ENCODE measurements around the gene ARHGAP9.

The ARHGAP9 gene

DNA sequence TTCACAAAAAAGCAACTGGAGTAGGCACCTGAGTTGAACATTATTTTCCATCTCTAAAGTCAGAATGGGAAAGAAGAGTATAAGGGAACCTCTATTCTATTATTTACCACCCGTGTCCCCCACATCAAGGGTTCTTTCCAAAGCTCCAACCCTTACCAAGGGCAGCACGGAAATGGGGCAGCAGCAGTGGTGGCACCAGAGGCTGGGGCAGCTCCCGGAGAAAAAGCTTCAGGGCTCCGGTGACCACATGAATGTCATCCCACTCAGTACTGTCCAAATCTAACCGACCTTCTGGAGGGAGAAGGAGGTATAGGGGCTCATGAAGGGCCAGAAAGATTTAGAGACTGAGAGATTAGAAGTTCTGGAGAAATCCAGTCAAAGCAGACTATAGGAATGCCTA is 5.8 kb downstream of the ARHGAP9 start:
- DNase-seq, result no peak
- Histone ChIP-seq H3K4me2 (ENCODE audit: low read depth, low read length) (no peak overlapping the region), H3K9me3 (replicated peaks; ENCODE audit: insufficient read depth, low read length) (no peaks in the 10 kb centered on the region), H3K27ac (ENCODE audit: low read length) (no peak overlapping the region), H3K27me3 (replicated peaks; ENCODE audit: insufficient read depth, low read length) (no peaks in the 10 kb centered on the region), H3K36me3 (replicated peaks; ENCODE audit: insufficient read depth, low read length) (no peaks in the 10 kb centered on the region), H2AFZ (ENCODE audit: low read length) (no peak overlapping the region), H3K79me2 (ENCODE audit: low read length) (no peaks in the 10 kb centered on the region), H3K9ac (ENCODE audit: low read length) (no peak overlapping the region), H3K4me3 (ENCODE audit: low read length) (no peak overlapping the region), H3K9me2 (replicated peaks; ENCODE audit: insufficient read depth, low read length) (no peaks in the 10 kb centered on the region), H3F3A (ENCODE audit: insufficient read depth, low read length) (no peaks in the 10 kb centered on the region), H3K4me1 (ENCODE audit: low read length) (peaks cover 8% of the 10 kb centered on the region; the same call in 1 of the 2 replicates), H4K20me1 (ENCODE audit: insufficient read depth, low read length) (no peaks in the 10 kb centered on the region)
- TF ChIP-seq, protein P1, sequence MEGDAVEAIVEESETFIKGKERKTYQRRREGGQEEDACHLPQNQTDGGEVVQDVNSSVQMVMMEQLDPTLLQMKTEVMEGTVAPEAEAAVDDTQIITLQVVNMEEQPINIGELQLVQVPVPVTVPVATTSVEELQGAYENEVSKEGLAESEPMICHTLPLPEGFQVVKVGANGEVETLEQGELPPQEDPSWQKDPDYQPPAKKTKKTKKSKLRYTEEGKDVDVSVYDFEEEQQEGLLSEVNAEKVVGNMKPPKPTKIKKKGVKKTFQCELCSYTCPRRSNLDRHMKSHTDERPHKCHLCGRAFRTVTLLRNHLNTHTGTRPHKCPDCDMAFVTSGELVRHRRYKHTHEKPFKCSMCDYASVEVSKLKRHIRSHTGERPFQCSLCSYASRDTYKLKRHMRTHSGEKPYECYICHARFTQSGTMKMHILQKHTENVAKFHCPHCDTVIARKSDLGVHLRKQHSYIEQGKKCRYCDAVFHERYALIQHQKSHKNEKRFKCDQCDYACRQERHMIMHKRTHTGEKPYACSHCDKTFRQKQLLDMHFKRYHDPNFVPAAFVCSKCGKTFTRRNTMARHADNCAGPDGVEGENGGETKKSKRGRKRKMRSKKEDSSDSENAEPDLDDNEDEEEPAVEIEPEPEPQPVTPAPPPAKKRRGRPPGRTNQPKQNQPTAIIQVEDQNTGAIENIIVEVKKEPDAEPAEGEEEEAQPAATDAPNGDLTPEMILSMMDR (IDR thresholded peaks at IDR 0.05; ENCODE audit: low read length), result no peak
- no peak for TF ChIP-seq EZH2 (optimal IDR thresholded peaks at IDR 0.05; ENCODE audit: low read depth, low read length)
- TF ChIP-seq EZH2phosphoT487 (IDR thresholded peaks at IDR 0.05; ENCODE audit: low read length), result no peak

DNA sequence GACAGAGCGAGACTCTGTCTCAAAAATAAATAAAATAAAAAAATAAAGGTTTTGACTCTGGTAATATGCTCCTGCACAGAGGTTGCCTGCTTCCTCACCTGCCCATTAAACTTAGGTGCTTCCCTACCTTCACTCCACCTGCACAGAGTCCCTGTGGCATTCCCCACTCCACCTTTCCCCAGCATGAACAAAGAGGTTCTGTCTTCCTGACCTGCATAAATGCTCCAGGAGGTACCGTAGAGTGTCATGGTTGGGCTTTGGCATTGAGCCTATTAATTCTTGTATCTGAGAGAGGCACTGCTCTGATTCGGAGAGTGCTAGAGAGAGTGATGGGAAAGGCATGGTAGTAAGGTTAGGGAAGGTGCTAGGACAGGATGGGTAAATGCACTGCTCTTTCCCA is 6.3 kb downstream of the ARHGAP9 start:
- Histone ChIP-seq H3K27ac (ENCODE audit: low read length) (no peak overlapping the region), H3K9me3 (replicated peaks; ENCODE audit: insufficient read depth, low read length) (no peaks in the 10 kb centered on the region), H2AFZ (ENCODE audit: low read length) (no peak overlapping the region), H3K9me2 (replicated peaks; ENCODE audit: insufficient read depth, low read length) (no peaks in the 10 kb centered on the region), H3K79me2 (ENCODE audit: low read length) (no peaks in the 10 kb centered on the region), H3F3A (ENCODE audit: insufficient read depth, low read length) (no peaks in the 10 kb centered on the region), H3K9ac (ENCODE audit: low read length) (no peak overlapping the region), H3K4me1 (ENCODE audit: low read length) (peaks cover 8% of the 10 kb centered on the region; the same call in 1 of the 2 replicates), H3K36me3 (replicated peaks; ENCODE audit: insufficient read depth, low read length) (no peaks in the 10 kb centered on the region), H3K27me3 (replicated peaks; ENCODE audit: insufficient read depth, low read length) (0 out of 2 replicates have a peak, but pooled peaks cover under 1% of the 10 kb centered on the region), H3K4me3 (ENCODE audit: low read length) (no peak overlapping the region), H4K20me1 (ENCODE audit: insufficient read depth, low read length) (no peaks in the 10 kb centered on the region), H3K4me2 (ENCODE audit: low read depth, low read length) (no peak overlapping the region)
- TF ChIP-seq EZH2phosphoT487 (IDR thresholded peaks at IDR 0.05; ENCODE audit: low read length), result no peak
- TF ChIP-seq, protein P1 (IDR thresholded peaks at IDR 0.05; ENCODE audit: low read length), result no peak
- DNase-seq, result no peak

DNA sequence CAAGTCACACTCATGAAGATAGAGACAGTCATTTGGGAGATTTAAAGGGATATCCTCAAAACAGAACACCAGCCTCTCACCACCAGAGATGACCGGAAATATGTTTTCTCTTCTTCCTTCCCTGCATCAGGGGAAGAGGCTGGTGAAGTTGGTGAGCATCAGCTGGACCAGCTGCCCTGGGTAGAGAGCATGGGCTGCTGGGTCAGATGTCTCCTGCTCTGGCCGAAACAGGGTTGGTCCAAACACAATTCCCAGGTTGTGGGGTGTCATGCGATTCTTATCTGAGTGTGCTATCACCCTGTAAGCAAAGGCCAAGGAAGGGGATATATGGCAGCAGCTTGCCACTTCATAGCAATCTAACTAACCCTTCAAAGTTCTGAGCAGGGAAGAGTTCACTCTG is 7.3 kb downstream of the ARHGAP9 start:
- H3K27me3 ChIP-seq (replicated peaks; ENCODE audit: insufficient read depth, low read length), result peaks cover 11% of the 10 kb centered on the region; the same call in 1 of the 2 replicates
- H3F3A ChIP-seq (ENCODE audit: insufficient read depth, low read length), result no peaks in the 10 kb centered on the region
- no peaks in the 10 kb centered on the region for H3K79me2 ChIP-seq (ENCODE audit: low read length)
- H3K4me1 ChIP-seq (ENCODE audit: low read length), result peaks cover 1% of the 10 kb centered on the region; the same call in 1 of the 2 replicates
- TF ChIP-seq, protein P1 (IDR thresholded peaks at IDR 0.05; ENCODE audit: low read length), result no peak
- TF ChIP-seq EZH2 (optimal IDR thresholded peaks at IDR 0.05; ENCODE audit: low read depth, low read length) (no peak), EZH2phosphoT487 (IDR thresholded peaks at IDR 0.05; ENCODE audit: low read length) (no peak)
- H3K36me3 ChIP-seq (replicated peaks; ENCODE audit: insufficient read depth, low read length), result no peaks in the 10 kb centered on the region
- no peak overlapping the region for H3K27ac ChIP-seq (ENCODE audit: low read length)
- no peak overlapping the region for H3K4me3 ChIP-seq (ENCODE audit: low read length)
- H3K9me3 ChIP-seq (replicated peaks; ENCODE audit: insufficient read depth, low read length), result no peaks in the 10 kb centered on the region
- H3K9me2 ChIP-seq (replicated peaks; ENCODE audit: insufficient read depth, low read length), result no peaks in the 10 kb centered on the region
- H3K9ac ChIP-seq (ENCODE audit: low read length), result no peak overlapping the region
- no peaks in the 10 kb centered on the region for H4K20me1 ChIP-seq (ENCODE audit: insufficient read depth, low read length)
- no peak overlapping the region for H3K4me2 ChIP-seq (ENCODE audit: low read depth, low read length)
- no peak for DNase-seq
- no peak overlapping the region for H2AFZ ChIP-seq (ENCODE audit: low read length)

Measured in MM.1S (cell line).